Kidney capillary endothelial cell (primary cell): ENCODE data around the gene RBM48.
"Not testable (repeated sequence)": the region's sequence is repeated elsewhere in the genome, so short reads cannot be mapped to it uniquely, and the experiment has no call there.

Experiments used
- DNase-seq: peaks from one replicate; pipeline ENCODE4 v3.0.0-alpha.2; 2018; ENCODE audit warnings: low spot score

The RBM48 gene

DNA sequence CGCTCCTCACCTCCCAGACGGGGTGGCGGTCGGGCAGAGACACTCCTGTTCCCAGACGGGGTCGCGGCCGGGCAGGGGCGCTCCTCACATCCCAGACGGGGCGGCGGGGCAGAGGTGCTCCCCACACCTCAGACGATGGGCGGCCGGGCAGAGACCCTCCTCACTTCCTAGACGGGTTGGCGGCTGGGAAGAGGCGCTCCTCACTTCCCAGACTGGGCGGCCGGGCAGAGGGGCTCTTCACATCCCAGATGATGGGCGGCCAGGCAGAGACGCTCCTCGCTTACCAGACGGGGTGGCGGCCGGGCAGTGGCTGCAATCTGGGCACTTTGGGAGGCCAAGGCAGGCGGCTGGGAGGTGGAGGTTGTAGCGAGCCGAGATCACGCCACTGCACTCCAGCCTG lies 16.5 kb downstream of the RBM48 start:
- not testable (repeated sequence) for DNase-seq

DNA sequence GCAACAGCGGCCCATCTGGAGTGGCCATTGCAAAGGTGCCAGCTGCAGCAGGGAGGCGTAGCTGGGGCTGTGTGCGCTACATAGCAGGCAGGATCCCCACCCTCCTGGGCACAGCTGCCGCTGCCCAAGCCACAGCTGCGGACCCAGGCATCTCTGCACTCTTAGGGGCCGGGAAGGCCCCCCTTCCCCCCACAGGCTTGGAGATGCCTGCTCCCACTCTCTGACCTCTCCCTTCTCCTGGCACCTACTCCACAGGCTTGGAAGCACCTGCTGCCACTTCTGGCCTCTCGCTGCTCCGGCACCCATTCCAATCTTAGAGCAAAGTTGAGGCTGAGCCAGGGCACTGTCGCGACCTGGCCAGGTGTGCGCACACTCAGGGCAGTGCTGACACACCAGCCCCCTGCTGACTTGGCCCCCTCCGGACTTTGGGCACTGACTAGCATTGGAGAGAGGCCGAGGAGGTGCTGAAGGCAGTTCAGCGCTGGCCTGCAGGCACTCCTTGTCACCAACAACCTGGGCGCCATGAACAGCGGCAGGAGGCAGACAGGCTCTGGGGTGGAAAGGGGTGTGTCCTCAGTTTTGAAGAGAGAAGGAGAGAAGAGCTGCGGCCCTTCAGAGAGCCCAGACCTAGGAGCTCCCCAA lies 18.4 kb downstream of the RBM48 start:
- DNase-seq: no peak

- no peak for DNase-seq
Measured at GRCh38 chr7:92547579-92547978, 19.0 kb downstream of the RBM48 start.

DNA sequence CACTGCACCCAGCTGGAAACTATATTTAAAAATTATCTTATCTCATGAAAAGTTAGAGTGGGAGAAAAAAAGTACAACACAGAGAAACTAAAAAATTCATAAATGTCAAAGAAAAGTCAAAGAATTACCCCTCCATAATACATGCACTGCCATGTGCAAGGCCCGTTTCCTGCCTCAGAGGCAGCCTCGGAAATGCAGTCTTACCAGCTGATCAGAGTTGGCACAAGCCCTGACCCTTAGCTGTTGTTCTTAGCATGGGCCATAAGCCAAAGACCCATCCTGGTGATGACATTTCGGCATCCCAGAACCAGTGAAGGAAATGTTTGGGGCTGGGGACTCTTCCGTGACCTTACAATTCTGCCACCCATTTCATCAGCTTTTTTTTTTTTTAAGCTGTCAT lies 21.6 kb downstream of the RBM48 start:
- no peak for DNase-seq

DNA sequence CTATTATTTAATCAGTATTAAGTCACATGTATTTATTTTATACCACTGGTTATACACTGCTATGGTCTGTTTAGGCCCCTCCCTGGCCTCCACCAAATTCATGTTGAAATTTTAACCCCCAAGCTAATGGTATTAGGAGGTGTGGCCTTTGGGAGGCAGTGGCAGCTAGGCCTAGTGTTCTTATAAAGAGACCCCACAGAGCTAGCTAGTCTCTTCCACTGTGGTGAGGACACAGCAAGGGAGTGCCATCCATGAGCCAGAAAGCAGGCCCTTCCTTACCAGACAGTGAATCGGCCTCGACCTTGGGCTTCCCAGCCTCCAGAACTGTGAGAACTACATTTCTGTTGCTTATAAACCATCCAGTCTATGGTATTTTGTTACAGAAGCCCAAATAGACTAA lies 28.7 kb downstream of the RBM48 start:
- no peak for DNase-seq

DNA sequence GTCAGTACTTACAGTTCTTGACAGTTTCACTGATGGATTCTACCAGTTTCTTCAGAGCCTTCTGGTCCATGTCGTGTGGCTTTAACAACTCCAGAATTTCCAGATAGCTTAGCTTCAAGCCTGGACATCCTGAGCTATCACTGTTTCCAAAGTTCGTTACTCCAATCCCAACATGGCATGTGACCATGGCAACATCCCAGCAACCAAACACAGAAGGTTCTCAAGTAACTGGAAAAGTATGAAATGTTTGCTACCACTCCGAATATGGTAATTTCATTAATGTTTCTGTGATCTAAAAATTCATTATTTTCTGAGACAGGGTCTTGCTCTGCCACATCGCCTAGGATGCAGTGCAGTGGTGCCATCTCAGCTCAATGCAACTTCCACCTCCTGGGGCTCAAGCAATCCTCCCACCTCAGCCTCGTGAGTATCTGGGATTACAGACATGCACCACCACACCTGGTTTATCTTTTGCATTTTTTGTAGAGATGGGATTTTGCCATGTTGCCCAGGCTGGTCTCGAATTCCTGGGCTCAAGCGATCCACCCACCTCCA lies 29.3 kb downstream of the RBM48 start:
- DNase-seq: no peak

- no peak for DNase-seq
Measured at GRCh38 chr7:92560602-92561001, 32.0 kb downstream of the RBM48 start.

DNA sequence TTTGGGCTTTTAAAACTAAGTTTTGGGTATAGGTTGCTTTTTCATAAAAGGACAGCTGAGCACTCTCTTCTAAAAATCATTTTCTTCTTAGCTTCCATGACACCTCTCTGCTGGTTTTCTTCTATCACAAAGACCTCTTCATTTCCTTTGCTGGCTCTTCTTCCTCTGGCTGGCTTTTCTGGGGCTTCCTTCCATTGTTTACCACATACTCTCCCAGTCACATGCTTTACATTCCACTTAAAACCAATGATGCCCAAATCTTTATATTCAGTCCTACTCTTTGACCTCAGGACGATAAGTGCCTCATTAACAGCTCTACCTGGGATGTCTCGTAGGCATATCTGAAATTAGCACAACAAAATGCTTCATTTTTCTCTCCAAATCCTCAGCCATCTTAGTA lies 34.8 kb downstream of the RBM48 start:
- DNase-seq: no peak

DNA sequence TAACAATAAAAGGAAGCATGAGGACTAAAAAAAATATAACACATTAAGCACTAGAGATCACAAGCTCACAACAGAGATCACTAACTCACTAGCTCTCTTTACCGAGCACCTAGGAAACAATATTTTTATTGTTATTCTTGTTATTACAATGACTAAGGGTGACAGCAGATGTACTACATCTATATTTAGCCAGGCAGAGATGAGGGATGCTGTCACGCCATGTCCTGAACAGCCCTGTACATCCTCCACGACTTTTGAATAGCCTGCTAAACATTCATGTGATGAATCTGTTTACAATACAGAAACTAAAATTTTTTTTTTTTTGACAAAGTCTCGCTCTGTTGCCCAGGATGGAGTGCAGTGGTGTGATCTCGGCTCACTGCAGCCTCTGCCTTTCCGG lies 38.9 kb downstream of the RBM48 start:
- peak; percentile 10 for DNase-seq

- no peak for DNase-seq
Measured at GRCh38 chr7:92569137-92569536, 40.5 kb downstream of the RBM48 start.

DNA sequence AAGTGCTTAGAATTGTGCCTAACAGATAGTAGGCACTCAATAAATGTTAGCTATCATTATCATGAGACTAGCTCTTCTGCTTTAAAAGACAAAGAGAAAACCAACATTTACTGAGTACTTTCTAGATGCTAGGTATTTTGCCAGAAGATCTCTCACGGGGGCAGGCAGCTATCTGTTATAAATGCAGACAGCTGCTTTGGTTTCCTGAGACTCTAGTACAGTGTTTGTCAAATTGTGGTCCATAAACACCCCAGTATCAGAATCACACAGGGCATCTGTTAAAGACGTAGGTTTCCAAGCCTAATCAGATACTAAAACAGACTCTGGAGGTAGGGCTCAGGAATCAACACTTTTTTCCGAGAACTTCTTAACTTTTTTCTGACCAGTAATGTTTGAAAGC lies 47.7 kb downstream of the RBM48 start:
- DNase-seq: no peak

DNA sequence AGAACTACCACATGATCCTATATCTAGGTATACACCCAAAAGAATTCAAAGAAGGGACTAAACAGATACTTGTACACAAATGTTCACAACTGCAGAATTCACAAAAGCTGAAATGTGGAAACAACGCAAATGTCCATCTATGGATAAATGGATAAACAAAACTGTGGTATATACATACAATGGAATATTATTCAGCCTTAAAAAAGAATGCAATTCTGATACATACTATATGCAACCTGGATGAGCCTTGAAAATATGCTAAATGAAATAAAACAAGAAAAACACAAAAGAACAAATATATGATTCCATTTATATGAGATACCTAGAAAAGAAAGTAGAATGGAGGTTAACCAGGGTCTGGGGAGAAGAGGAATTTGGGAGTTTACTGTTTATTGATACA lies 54.4 kb downstream of the RBM48 start:
- no peak for DNase-seq

DNA sequence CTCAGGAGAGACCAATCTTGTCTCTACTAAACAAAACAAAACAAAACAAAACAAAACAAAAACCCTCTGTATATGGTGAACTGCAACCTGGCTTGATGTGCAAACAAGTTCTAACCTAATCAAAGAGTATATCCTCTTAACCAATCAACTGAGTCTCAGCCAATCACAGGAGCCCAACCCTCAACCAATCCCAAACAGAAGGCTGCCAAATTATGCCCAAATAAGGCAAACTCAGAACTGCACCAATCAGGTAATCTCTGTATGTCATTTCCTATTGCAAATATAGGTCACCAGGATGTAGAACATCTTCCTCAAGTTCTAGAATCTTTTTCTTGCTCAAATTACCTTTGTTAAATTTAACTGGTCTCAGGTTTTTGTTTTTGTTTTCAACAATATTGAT lies 56.4 kb downstream of the RBM48 start:
- DNase-seq: peak; percentile 19

- DNase-seq: no peak
Measured at GRCh38 chr7:92586403-92586802, 57.8 kb downstream of the RBM48 start.

- no peak for DNase-seq
Measured at GRCh38 chr7:92586841-92587240, 58.2 kb downstream of the RBM48 start.
